Measurements from ENCODE around the gene CREB1. TPM values are rescaled to one million over a fixed set of nuclear protein-coding genes. Genes with fewer than 3 reads are reported as not detected.

The CREB1 gene
- total and polyA plus RNA-seq, 10 of the 15 experiments (the other 5 are each of a cell fraction or from before 2014, with no cell fraction given), result 13.4 to 76.9 (median 39.5) TPM

GRCh38 chr2:207614824-207615223 is 85.1 kb downstream of the CREB1 start (continued):
- TF ChIP-seq BCL3 (IDR thresholded peaks at IDR 0.05; ENCODE audit: borderline replicate concordance, insufficient read depth, low read depth, low read length, poor library complexity, severe bottlenecking) (no peak), NBN (IDR thresholded peaks at IDR 0.05) (no peak), NRF1 (conservative IDR thresholded peaks at IDR 0.05; ENCODE audit: low read depth, low read length) (no peak), PRDM15 (CRISPR knock-in tag; IDR thresholded peaks at IDR 0.05) (no peak), SMC3 (IDR thresholded peaks at IDR 0.05; ENCODE audit: borderline replicate concordance, low read length) (no peak), SMAD5 (IDR thresholded peaks at IDR 0.05; ENCODE audit: low read depth) (no peak)

GRCh38 chr2:207616185-207616584 is 86.4 kb downstream of the CREB1 start:
- ChIA-PET SMC1A (ENCODE audit: uncharacterized antibody, unreplicated experiment) (no interaction called here), RAD21 (ENCODE audit: unreplicated experiment) (no interaction called here), CTCF (no interaction called here), POLR2A (no interaction called here)
- Histone ChIP-seq H3K27ac (ENCODE audit: control insufficient read depth, insufficient read depth) (no peak overlapping the region), H3K27me3 (replicated peaks in 1 of 2; ENCODE audit: control insufficient read depth in 2 of 2, insufficient read depth in 2 of 2, low read length in 1 of 2) (no peaks in the 10 kb centered on the region), H4K20me1 (ENCODE audit: control insufficient read depth, insufficient read depth) (no peaks in the 10 kb centered on the region), H3K4me3 (no peak overlapping the region), H3K4me1 (ENCODE audit: control insufficient read depth, insufficient read depth, low read length) (peaks cover 5% of the 10 kb centered on the region), H3K9ac (ENCODE audit: control insufficient read depth, insufficient read depth, low read length) (no peak overlapping the region), H2AFZ (ENCODE audit: control insufficient read depth, low read depth, low read length) (no peak overlapping the region), H3K36me3 (ENCODE audit: control insufficient read depth in 2 of 2, insufficient read depth in 2 of 2, low read length in 1 of 2) (peaks cover 4 to 10% of the 10 kb centered on the region in 2 experiments), H3K79me2 (ENCODE audit: control insufficient read depth, insufficient read depth, low read length) (peaks cover 7% of the 10 kb centered on the region), H3K4me2 (ENCODE audit: control insufficient read depth, insufficient read depth) (no peak overlapping the region), H3K9me3 (replicated peaks; ENCODE audit: control insufficient read depth, insufficient read depth, low read length) (no peaks in the 10 kb centered on the region)
- ATAC-seq (no peak), FAIRE-seq (no peak), DNase-seq (ENCODE audit: low read depth, low spot score) (no peak)
- in situ Hi-C loops (cut with MboI) (no loop called here), intact Hi-C loops (cut with micrococcal nuclease; ENCODE audit: unreplicated experiment) (no loop called here)
- WGBS (ENCODE audit: insufficient coverage, insufficient replicate concordance, low lambda C conversion rate, missing lambda C conversion rate), result 71% methylated on average over 4 of the region's 4 CpGs
- BruUV-seq (replicated peaks), result no TSS peak
- no peak for TF ChIP-seq ZBTB11 (CRISPR knock-in tag; IDR thresholded peaks at IDR 0.05)
- no peak for TF ChIP-seq E2F4 (IDR thresholded peaks at IDR 0.05; ENCODE audit: low read depth, low read length)
- TF ChIP-seq NFXL1 (IDR thresholded peaks at IDR 0.05; ENCODE audit: borderline replicate concordance), result no peak
- no peak for TF ChIP-seq TCF12 (IDR thresholded peaks at IDR 0.05; ENCODE audit: low read depth, low read length)
- no peak for TF ChIP-seq LARP7 (IDR thresholded peaks at IDR 0.05)
